ENCODE measurements around the gene POLR3H.

The POLR3H gene

GRCh38 chr22:41512421-41513194, 31.7 kb downstream of the POLR3H start:
- Histone ChIP-seq H3K9me3 (ENCODE audit: low read length) (no peaks in the 10 kb centered on the region), H3K4me1 (ENCODE audit: insufficient read depth, low read length) (no peaks in the 10 kb centered on the region), H3K27me3 (ENCODE audit: insufficient read depth, low read length) (no peaks in the 10 kb centered on the region), H3K36me3 (ENCODE audit: insufficient read depth, low read length) (peaks cover 61% of the 10 kb centered on the region), H3K4me3 (ENCODE audit: low read length) (no peak overlapping the region), H2AFZ (ENCODE audit: low read depth, low read length) (no peak overlapping the region)

GRCh38 chr22:41511521-41511968, 32.7 kb downstream of the POLR3H start:
- Histone ChIP-seq H2AFZ (ENCODE audit: low read depth, low read length) (no peak overlapping the region), H3K9me3 (ENCODE audit: low read length) (no peaks in the 10 kb centered on the region), H3K4me1 (ENCODE audit: insufficient read depth, low read length) (no peaks in the 10 kb centered on the region), H3K36me3 (ENCODE audit: insufficient read depth, low read length) (peaks cover 63% of the 10 kb centered on the region), H3K4me3 (ENCODE audit: low read length) (no peak overlapping the region), H3K27me3 (ENCODE audit: insufficient read depth, low read length) (no peaks in the 10 kb centered on the region)

GRCh38 chr22:41508770-41509170, 35.5 kb downstream of the POLR3H start:
- no peak overlapping the region for H2AFZ ChIP-seq (ENCODE audit: low read depth, low read length)
- H3K36me3 ChIP-seq (ENCODE audit: insufficient read depth, low read length), result peaks cover 45% of the 10 kb centered on the region
- H3K9me3 ChIP-seq (ENCODE audit: low read length), result no peaks in the 10 kb centered on the region
- no peak overlapping the region for H3K4me3 ChIP-seq (ENCODE audit: low read length)
- no peaks in the 10 kb centered on the region for H3K27me3 ChIP-seq (ENCODE audit: insufficient read depth, low read length)
- no peaks in the 10 kb centered on the region for H3K4me1 ChIP-seq (ENCODE audit: insufficient read depth, low read length)

DNA sequence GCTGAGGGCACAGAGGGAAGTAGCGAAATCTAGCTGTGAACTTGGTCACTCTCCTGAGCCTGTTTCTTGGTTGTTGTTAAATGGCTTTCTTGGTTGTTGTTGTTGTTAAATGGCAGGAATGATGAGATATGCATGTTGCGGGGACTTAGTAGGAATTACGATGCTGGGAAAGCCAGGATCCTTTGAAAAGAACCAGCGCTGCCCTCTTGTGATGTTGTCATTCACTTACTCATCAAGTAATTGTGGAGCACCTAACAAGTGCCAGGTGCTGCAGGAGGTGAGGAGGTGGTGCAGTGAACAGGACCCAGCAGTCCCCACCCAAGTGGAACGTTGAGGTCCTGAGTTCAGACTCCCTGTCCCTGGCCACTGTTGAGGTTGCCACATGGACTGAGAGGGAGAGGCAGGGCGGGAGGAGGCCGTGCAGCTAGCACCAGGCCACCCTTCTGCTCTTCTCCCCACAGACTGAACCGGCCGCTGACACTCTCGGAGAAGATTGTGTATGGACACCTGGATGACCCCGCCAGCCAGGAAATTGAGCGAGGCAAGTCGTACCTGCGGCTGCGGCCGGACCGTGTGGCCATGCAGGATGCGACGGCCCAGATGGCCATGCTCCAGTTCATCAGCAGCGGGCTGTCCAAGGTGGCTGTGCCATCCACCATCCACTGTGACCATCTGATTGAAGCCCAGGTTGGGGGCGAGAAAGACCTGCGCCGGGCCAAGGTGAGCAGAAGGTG, 36.8 kb downstream of the POLR3H start:
- no peaks in the 10 kb centered on the region for H3K9me3 ChIP-seq (ENCODE audit: low read length)
- no peak overlapping the region for H3K4me3 ChIP-seq (ENCODE audit: low read length)
- H3K36me3 ChIP-seq (ENCODE audit: insufficient read depth, low read length), result peaks cover 38% of the 10 kb centered on the region
- no peaks in the 10 kb centered on the region for H3K27me3 ChIP-seq (ENCODE audit: insufficient read depth, low read length)
- no peak overlapping the region for H2AFZ ChIP-seq (ENCODE audit: low read depth, low read length)
- no peaks in the 10 kb centered on the region for H3K4me1 ChIP-seq (ENCODE audit: insufficient read depth, low read length)

- H3K36me3 ChIP-seq (ENCODE audit: insufficient read depth, low read length), result peaks cover 42% of the 10 kb centered on the region
- H3K4me1 ChIP-seq (ENCODE audit: insufficient read depth, low read length), result no peaks in the 10 kb centered on the region
- H3K4me3 ChIP-seq (ENCODE audit: low read length), result no peak overlapping the region
- H3K27me3 ChIP-seq (ENCODE audit: insufficient read depth, low read length), result no peaks in the 10 kb centered on the region
- H3K9me3 ChIP-seq (ENCODE audit: low read length), result no peaks in the 10 kb centered on the region
- H2AFZ ChIP-seq (ENCODE audit: low read depth, low read length), result no peak overlapping the region
These were observed 38.6 kb downstream of the POLR3H start for GRCh38 chr22:41505511-41506220.

GRCh38 chr22:41504816-41505215, 39.5 kb downstream of the POLR3H start:
- Histone ChIP-seq H3K36me3 (ENCODE audit: insufficient read depth, low read length) (peaks cover 42% of the 10 kb centered on the region), H2AFZ (ENCODE audit: low read depth, low read length) (no peak overlapping the region), H3K4me1 (ENCODE audit: insufficient read depth, low read length) (no peaks in the 10 kb centered on the region), H3K4me3 (ENCODE audit: low read length) (no peak overlapping the region), H3K27me3 (ENCODE audit: insufficient read depth, low read length) (no peaks in the 10 kb centered on the region), H3K9me3 (ENCODE audit: low read length) (no peaks in the 10 kb centered on the region)

- Histone ChIP-seq H3K9me3 (ENCODE audit: low read length) (no peaks in the 10 kb centered on the region), H3K4me1 (ENCODE audit: insufficient read depth, low read length) (no peaks in the 10 kb centered on the region), H3K4me3 (ENCODE audit: low read length) (no peak overlapping the region), H2AFZ (ENCODE audit: low read depth, low read length) (no peak overlapping the region), H3K36me3 (ENCODE audit: insufficient read depth, low read length) (peaks cover 45% of the 10 kb centered on the region), H3K27me3 (ENCODE audit: insufficient read depth, low read length) (no peaks in the 10 kb centered on the region)
These were observed 39.9 kb downstream of the POLR3H start for GRCh38 chr22:41504397-41504796.

DNA sequence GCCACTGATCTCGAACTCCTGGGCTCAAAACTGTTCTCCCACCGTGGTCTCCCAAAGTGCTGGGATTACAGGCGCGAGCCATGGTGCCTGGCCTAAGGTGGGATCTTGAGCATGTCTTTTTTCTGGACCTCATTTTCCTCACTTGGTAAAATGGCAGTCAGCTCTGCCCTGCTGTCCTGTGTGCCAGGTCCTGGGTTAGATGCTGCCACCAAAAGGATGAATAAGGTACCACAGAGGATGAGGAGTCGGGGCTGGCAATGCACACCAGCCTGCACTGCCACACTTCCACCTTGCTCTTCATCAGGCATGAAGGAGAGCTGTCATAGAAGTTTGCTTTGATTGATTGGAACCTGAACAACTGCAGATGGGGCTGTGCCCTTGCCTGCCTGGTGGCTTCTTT, 43.1 kb downstream of the POLR3H start:
- Histone ChIP-seq H3K36me3 (ENCODE audit: insufficient read depth, low read length) (peaks cover 26% of the 10 kb centered on the region), H3K27me3 (ENCODE audit: insufficient read depth, low read length) (no peaks in the 10 kb centered on the region), H3K9me3 (ENCODE audit: low read length) (no peaks in the 10 kb centered on the region), H3K4me1 (ENCODE audit: insufficient read depth, low read length) (no peaks in the 10 kb centered on the region), H2AFZ (ENCODE audit: low read depth, low read length) (no peak overlapping the region), H3K4me3 (ENCODE audit: low read length) (no peak overlapping the region)

GRCh38 chr22:41500303-41500702, 44.0 kb downstream of the POLR3H start:
- Histone ChIP-seq H2AFZ (ENCODE audit: low read depth, low read length) (no peak overlapping the region), H3K4me1 (ENCODE audit: insufficient read depth, low read length) (no peaks in the 10 kb centered on the region), H3K9me3 (ENCODE audit: low read length) (no peaks in the 10 kb centered on the region), H3K36me3 (ENCODE audit: insufficient read depth, low read length) (peaks cover 26% of the 10 kb centered on the region), H3K4me3 (ENCODE audit: low read length) (no peak overlapping the region), H3K27me3 (ENCODE audit: insufficient read depth, low read length) (no peaks in the 10 kb centered on the region)

GRCh38 chr22:41499624-41500280, 44.5 kb downstream of the POLR3H start:
- no peaks in the 10 kb centered on the region for H3K4me1 ChIP-seq (ENCODE audit: insufficient read depth, low read length)
- H3K36me3 ChIP-seq (ENCODE audit: insufficient read depth, low read length), result peaks cover 24% of the 10 kb centered on the region

GRCh38 chr22:41498303-41498835, 45.9 kb downstream of the POLR3H start:
- peaks cover 19% of the 10 kb centered on the region for H3K36me3 ChIP-seq (ENCODE audit: insufficient read depth, low read length)
- H3K27me3 ChIP-seq (ENCODE audit: insufficient read depth, low read length), result no peaks in the 10 kb centered on the region
- no peak overlapping the region for H3K4me3 ChIP-seq (ENCODE audit: low read length)
- H3K4me1 ChIP-seq (ENCODE audit: insufficient read depth, low read length), result no peaks in the 10 kb centered on the region
- H3K9me3 ChIP-seq (ENCODE audit: low read length), result no peaks in the 10 kb centered on the region
- no peak overlapping the region for H2AFZ ChIP-seq (ENCODE audit: low read depth, low read length)

More at GRCh38 chr22:41499624-41500280, 44.5 kb downstream of the POLR3H start:
- Histone ChIP-seq H3K4me3 (ENCODE audit: low read length) (no peak overlapping the region), H2AFZ (ENCODE audit: low read depth, low read length) (no peak overlapping the region), H3K9me3 (ENCODE audit: low read length) (no peaks in the 10 kb centered on the region), H3K27me3 (ENCODE audit: insufficient read depth, low read length) (no peaks in the 10 kb centered on the region)

GRCh38 chr22:41491374-41492100, 52.7 kb downstream of the POLR3H start:
- H3K9me3 ChIP-seq (ENCODE audit: low read length), result no peaks in the 10 kb centered on the region
- no peak overlapping the region for H2AFZ ChIP-seq (ENCODE audit: low read depth, low read length)
- H3K27me3 ChIP-seq (ENCODE audit: insufficient read depth, low read length), result no peaks in the 10 kb centered on the region
- H3K36me3 ChIP-seq (ENCODE audit: insufficient read depth, low read length), result no peaks in the 10 kb centered on the region
- H3K4me3 ChIP-seq (ENCODE audit: low read length), result no peak overlapping the region
- H3K4me1 ChIP-seq (ENCODE audit: insufficient read depth, low read length), result peaks cover 9% of the 10 kb centered on the region

Measured in neuron (in vitro differentiated cells).